ENCODE measurements around the gene APOBEC3C.
"Not testable (repeated sequence)": the region's sequence is repeated elsewhere in the genome, so short reads cannot be mapped to it uniquely, and the experiment has no call there.

APOBEC3C gene

DNA sequence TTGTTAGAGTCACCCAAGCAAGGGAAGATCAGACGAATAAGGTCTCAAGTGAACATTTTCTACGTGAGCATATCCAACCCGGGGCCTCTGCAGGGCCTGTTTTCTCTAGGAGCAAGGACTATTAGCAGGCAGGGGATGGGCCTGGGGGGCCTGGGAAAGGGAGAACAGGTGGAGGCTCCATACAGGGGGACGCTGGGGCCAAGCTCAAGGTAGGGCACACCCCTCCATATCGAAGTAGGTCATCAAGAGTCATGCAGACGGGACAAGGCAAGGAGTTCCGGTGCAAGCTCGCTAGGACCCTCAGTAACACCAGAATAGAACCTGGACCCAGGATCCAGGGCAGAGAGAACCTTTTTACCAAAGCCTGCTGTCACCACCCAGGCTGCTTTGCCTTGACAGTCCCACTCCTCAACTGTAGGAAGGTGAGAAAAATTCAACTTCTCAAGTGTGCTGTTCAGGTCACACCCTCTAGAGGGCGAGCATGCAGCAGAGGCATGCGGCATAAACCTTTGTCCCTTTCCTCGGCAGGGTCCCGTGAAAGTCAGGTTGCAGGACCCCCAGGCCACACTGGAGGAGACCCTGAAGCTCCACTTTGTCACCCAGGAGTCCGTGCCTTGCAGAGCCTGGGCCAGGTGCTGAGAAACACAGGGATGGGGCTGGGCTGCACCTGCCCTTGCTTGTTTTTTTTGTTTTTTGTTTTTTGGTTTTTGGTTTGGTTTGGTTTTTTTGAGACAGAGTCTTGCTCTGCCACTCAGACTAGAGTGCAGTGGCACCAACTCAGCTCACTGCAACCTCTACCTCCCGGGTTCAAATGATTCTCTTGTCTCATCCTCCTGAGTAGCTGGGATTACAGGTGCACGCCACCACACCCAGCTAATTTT lies 40.5 kb upstream of the APOBEC3C start:
- no peak overlapping the region for H3K4me3 Mint-ChIP-seq
- ATAC-seq (replicated peaks): peak; percentile 89
- H3K9me3 Mint-ChIP-seq: no peaks in the 10 kb centered on the region
- peaks cover 3 to 9% of the 10 kb centered on the region in 2 donors for H3K4me1 Mint-ChIP-seq (ENCODE audit: low read depth in 2 of 2)
- DNase-seq: peak; percentile 42 to 58 (median 54)
- H3K27ac Mint-ChIP-seq: no peak overlapping the region
- H3K36me3 Mint-ChIP-seq (ENCODE audit: insufficient read depth): peaks cover 3% of the 10 kb centered on the region
- H3K27me3 Mint-ChIP-seq: peaks cover 27 to 30% of the 10 kb centered on the region in 2 donors

DNA sequence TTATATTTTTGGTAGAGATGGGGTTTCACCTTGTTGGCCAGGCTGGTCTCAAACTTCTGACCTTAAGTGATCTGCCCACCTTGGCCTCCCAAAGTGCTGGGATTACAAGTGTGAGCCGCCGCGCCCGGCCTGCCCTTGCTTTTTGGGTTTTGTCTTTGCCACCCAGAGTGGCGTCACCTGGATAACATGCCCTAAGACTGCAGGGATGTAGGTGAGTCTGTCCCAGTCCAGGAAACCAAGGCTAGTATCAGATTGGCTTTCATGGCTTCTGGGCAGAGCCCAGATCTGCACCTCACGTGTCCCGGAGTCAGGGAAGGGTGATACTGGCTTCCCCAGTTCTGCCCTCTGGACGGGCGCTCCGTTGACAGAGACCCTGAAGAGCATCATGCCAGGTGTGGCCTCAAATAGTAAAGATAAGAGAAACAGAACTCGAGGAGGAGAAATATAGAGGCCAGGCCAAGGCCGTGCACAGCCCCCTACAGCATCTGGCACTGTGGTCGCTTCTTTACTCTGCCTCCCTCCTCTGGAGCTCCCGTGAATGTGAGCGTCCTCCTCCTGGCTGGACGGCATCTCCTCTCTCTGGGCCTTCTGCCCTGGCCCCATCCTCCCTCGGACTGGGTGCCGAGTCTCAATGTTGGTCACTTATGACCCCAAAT lies 39.8 kb upstream of the APOBEC3C start:
- Mint-ChIP-seq H3K27me3 (peaks cover 22 to 23% of the 10 kb centered on the region in 2 donors), H3K9me3 (no peaks in the 10 kb centered on the region), H3K36me3 (ENCODE audit: insufficient read depth) (peaks cover 3% of the 10 kb centered on the region), H3K27ac (no peak overlapping the region), H3K4me1 (ENCODE audit: low read depth in 2 of 2) (peaks cover 3 to 9% of the 10 kb centered on the region in 2 donors), H3K4me3 (no peak overlapping the region)
- DNase-seq (no peak), ATAC-seq (replicated peaks) (no peak)

GRCh38 chr22:38974826-38975175 lies 39.3 kb upstream of the APOBEC3C start:
- H3K27ac Mint-ChIP-seq: no peak overlapping the region
- ATAC-seq (replicated peaks): no peak
- peaks cover 18 to 19% of the 10 kb centered on the region in 2 donors for H3K27me3 Mint-ChIP-seq
- no peak overlapping the region for H3K4me3 Mint-ChIP-seq
- peaks cover 3 to 9% of the 10 kb centered on the region in 2 donors for H3K4me1 Mint-ChIP-seq (ENCODE audit: low read depth in 2 of 2)
- H3K9me3 Mint-ChIP-seq: no peaks in the 10 kb centered on the region
- peaks cover 3% of the 10 kb centered on the region for H3K36me3 Mint-ChIP-seq (ENCODE audit: insufficient read depth)
- no peak for DNase-seq

GRCh38 chr22:38977289-38977688 lies 36.8 kb upstream of the APOBEC3C start:
- H3K36me3 Mint-ChIP-seq (ENCODE audit: insufficient read depth); H3K4me3 Mint-ChIP-seq; H3K27me3 Mint-ChIP-seq; ATAC-seq (replicated peaks); H3K27ac Mint-ChIP-seq; DNase-seq; H3K9me3 Mint-ChIP-seq: not testable (repeated sequence)
- H3K4me1 Mint-ChIP-seq (ENCODE audit: low read depth in 2 of 2): peaks cover 9 to 19% of the 10 kb centered on the region in 2 donors

- not testable (repeated sequence) for H3K27me3 Mint-ChIP-seq; H3K9me3 Mint-ChIP-seq; ATAC-seq (replicated peaks); H3K4me3 Mint-ChIP-seq; H3K27ac Mint-ChIP-seq; DNase-seq
- Mint-ChIP-seq H3K36me3 (ENCODE audit: insufficient read depth) (peaks cover 10% of the 10 kb centered on the region), H3K4me1 (ENCODE audit: low read depth in 2 of 2) (peaks cover 11 to 25% of the 10 kb centered on the region in 2 donors)
Measured at GRCh38 chr22:38980587-38980986, 33.5 kb upstream of the APOBEC3C start.

GRCh38 chr22:38981005-38981991 lies 32.8 kb upstream of the APOBEC3C start:
- Mint-ChIP-seq H3K4me3 (peak overlapping the region; percentile 88 to 90), H3K36me3 (ENCODE audit: insufficient read depth) (peaks cover 10% of the 10 kb centered on the region), H3K9me3 (no peaks in the 10 kb centered on the region), H3K4me1 (ENCODE audit: low read depth in 2 of 2) (peaks cover 16 to 25% of the 10 kb centered on the region in 2 donors), H3K27ac (peak overlapping the region; percentile 89 to 92), H3K27me3 (no peaks in the 10 kb centered on the region)
- no peak for ATAC-seq (replicated peaks)
- no peak for DNase-seq

- peak; percentile 59 to 65 (median 62) for DNase-seq
- peaks cover 16 to 27% of the 10 kb centered on the region in 2 donors for H3K4me1 Mint-ChIP-seq (ENCODE audit: low read depth in 2 of 2)
Measured at GRCh38 chr22:38981992-38982927, 31.8 kb upstream of the APOBEC3C start, which contains the start of gene APOBEC3B. Gene APOBEC3B, plus strand, starts transcription at chr22:38982347. Its CDS starts 107 bp downstream, at chr22:38982454.

GRCh38 chr22:38984224-38984623 lies 29.8 kb upstream of the APOBEC3C start:
- H3K4me1 Mint-ChIP-seq (ENCODE audit: low read depth in 2 of 2): peaks cover 22 to 38% of the 10 kb centered on the region in 2 donors
- H3K36me3 Mint-ChIP-seq (ENCODE audit: insufficient read depth): peaks cover 10% of the 10 kb centered on the region
- ATAC-seq (replicated peaks): no peak
- H3K27me3 Mint-ChIP-seq: no peaks in the 10 kb centered on the region
- peak overlapping the region in 1 of 2 donors; percentile 79 for H3K27ac Mint-ChIP-seq
- no peak overlapping the region for H3K4me3 Mint-ChIP-seq
- no peak for DNase-seq
- no peaks in the 10 kb centered on the region for H3K9me3 Mint-ChIP-seq

More at GRCh38 chr22:38981992-38982927, 31.8 kb upstream of the APOBEC3C start, which contains the start of gene APOBEC3B:
- Mint-ChIP-seq H3K9me3 (no peaks in the 10 kb centered on the region), H3K4me3 (peak within 1 kb of the TSS; percentile 88 to 90), H3K27me3 (no peaks in the 10 kb centered on the region), H3K36me3 (ENCODE audit: insufficient read depth) (peaks cover 10% of the 10 kb centered on the region), H3K27ac (peak within 1 kb of the TSS; percentile 89 to 92)
- ATAC-seq (replicated peaks): peak; percentile 68

- peak overlapping the region; percentile 65 to 67 for H3K4me3 Mint-ChIP-seq
- peak overlapping the region; percentile 67 to 77 for H3K27ac Mint-ChIP-seq
- DNase-seq (peak; percentile 56 to 68 (median 67)), ATAC-seq (replicated peaks) (peak; percentile 74)
- H3K9me3 Mint-ChIP-seq, H3K27me3 Mint-ChIP-seq: not testable (repeated sequence)
- H3K4me1 Mint-ChIP-seq (ENCODE audit: low read depth in 2 of 2): peaks cover 28 to 45% of the 10 kb centered on the region in 2 donors
- H3K36me3 Mint-ChIP-seq (ENCODE audit: insufficient read depth): peaks cover 10% of the 10 kb centered on the region
Measured at GRCh38 chr22:38984784-38985757, 29.0 kb upstream of the APOBEC3C start.

- Mint-ChIP-seq H3K27ac (no peak overlapping the region), H3K4me1 (ENCODE audit: low read depth in 2 of 2) (peaks cover 27 to 44% of the 10 kb centered on the region in 2 donors), H3K36me3 (ENCODE audit: insufficient read depth) (peaks cover 10% of the 10 kb centered on the region)
Measured at GRCh38 chr22:38986629-38987028, 27.4 kb upstream of the APOBEC3C start.

DNA sequence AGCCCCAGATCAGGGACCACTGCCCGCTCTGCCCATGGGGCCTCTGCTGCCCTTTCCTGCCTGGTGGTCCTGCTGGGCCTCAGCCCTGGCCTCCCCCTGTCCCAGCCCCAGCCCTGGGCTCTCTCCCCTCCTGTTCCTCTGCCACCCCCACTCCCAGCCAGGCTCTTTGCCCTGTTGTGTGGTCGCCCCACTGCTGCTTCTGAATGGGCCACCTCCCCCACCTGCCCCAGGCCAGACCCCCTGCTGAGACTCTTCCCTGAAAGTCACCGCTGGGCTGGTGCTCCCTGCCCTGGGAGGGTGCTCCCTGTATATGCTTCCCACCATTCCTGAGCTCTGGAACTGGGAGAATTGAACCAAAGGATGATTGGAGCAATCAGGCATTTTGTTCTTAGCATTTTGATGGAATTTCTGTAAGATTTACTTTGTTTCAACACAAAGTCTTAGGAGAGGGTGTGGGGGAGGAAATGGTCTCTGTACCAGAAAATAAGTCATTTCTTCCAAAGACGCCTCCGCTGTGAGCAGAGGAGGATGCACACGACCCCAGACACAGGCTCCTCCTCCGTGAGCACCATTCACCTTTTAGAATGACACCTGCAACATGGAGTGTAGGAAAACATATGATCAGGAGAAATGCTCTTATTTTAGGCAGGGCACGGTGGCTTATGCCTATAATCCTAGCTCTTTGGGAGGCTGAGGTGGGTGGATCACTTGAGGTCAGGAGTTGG lies 26.7 kb upstream of the APOBEC3C start:
- no peak for DNase-seq
- no peak for ATAC-seq (replicated peaks)
- Mint-ChIP-seq H3K9me3 (no peaks in the 10 kb centered on the region), H3K27ac (no peak overlapping the region), H3K4me1 (ENCODE audit: low read depth in 2 of 2) (peaks cover 21 to 37% of the 10 kb centered on the region in 2 donors), H3K36me3 (ENCODE audit: insufficient read depth) (peaks cover 10% of the 10 kb centered on the region), H3K4me3 (no peak overlapping the region), H3K27me3 (no peaks in the 10 kb centered on the region)

More at GRCh38 chr22:38986629-38987028, 27.4 kb upstream of the APOBEC3C start:
- no peak for ATAC-seq (replicated peaks)
- no peaks in the 10 kb centered on the region for H3K27me3 Mint-ChIP-seq
- H3K4me3 Mint-ChIP-seq: no peak overlapping the region
- no peaks in the 10 kb centered on the region for H3K9me3 Mint-ChIP-seq
- no peak for DNase-seq
